HepG2 (cell line): Measurements from ENCODE around the gene KSR1. TPM values are rescaled to one million over a fixed set of nuclear protein-coding genes. Genes with fewer than 3 reads are reported as not detected.

Source experiments
- ATAC-seq: fragments of 200-7000 bp; cut with Tn5 transposase; 3 replicates; pipeline ENCODE4 v1.9.1; 2020; ENCODE audit warnings: mild to moderate bottlenecking, moderate library complexity
- BruUV-seq: library from RNA; stranded (reverse); fragments of 400-500 nt; replicated peaks from 2 replicates; lab custom pipeline; 2021; lab: Mats Ljungman, UMichigan
- CTCF ChIA-PET: fragments of 300-600 bp; formaldehyde crosslinking; extraction: SDS; loops from one replicate; lab custom pipeline; 2021; ENCODE audit warnings: low total read pairs, inconsistent platforms, low intra/inter-chr PET ratio; lab: Yijun Ruan, JAX
- POLR2A ChIA-PET: fragments of 350-600 bp; sonication (Branson Sonifier 250); formaldehyde crosslinking; loops from one replicate; lab custom pipeline; 2020; ENCODE audit warnings: antibody characterized with exemption, inconsistent platforms; lab: Yijun Ruan, JAX
- DNase-seq: peaks from one replicate; pipeline ENCODE4 v3.0.0-alpha.2; 2015; ENCODE audit warnings: low spot score
- FAIRE-seq: peaks from 3 replicates; lab custom pipeline; 2011; peaks lifted over from hg19 to GRCh38; lab: Jason Lieb, UNC
- H2AFZ ChIP-seq: one replicate; pipeline ENCODE4 v1.6.1; 2011; ENCODE audit warnings: low read length, inconsistent platforms
- H3K27ac ChIP-seq: fragments of 300-600 bp; 3 replicates; pipeline ENCODE4 v1.8.0; 2011; ENCODE audit warnings: mixed run types, mild to moderate bottlenecking, mixed read lengths, low read length, inconsistent platforms; ENCODE audit not compliant: insufficient read depth; ENCODE audit errors: extremely low read length
- H3K27me3 ChIP-seq, 2 experiments: fragments of 200-600 bp in 1 of 2; 2 replicates in 1 of 2; 3 replicates in 1 of 2; pipeline versions ENCODE4 v1.6.0 to v1.8.0; 2011; ENCODE audit warnings: low read length in 2 of 2, mild to moderate bottlenecking in 2 of 2, moderate library complexity in 2 of 2, inconsistent platforms in 1 of 2; ENCODE audit not compliant: insufficient read depth in 2 of 2, control insufficient read depth in 1 of 2
- H3K36me3 ChIP-seq, 2 experiments: fragments of 200-600 bp in 1 of 2; replicated peaks in 1 of 2; 2 replicates in 1 of 2; 3 replicates in 1 of 2; pipeline versions ENCODE4 v1.5.1 to v1.8.0; 2011; ENCODE audit warnings: low read length in 2 of 2, inconsistent platforms in 1 of 2; ENCODE audit not compliant: insufficient read depth in 2 of 2, control insufficient read depth in 1 of 2
- H3K4me1 ChIP-seq: 2 replicates; pipeline ENCODE4 v1.5.1; 2012; ENCODE audit warnings: low read length, inconsistent platforms; ENCODE audit not compliant: insufficient read depth
- H3K4me2 ChIP-seq: 2 replicates; pipeline ENCODE4 v1.6.0; 2011; ENCODE audit warnings: low read depth, low read length, inconsistent platforms
- H3K4me3 ChIP-seq, 3 experiments: fragments of 200-600 bp in 1 of 3; sonication (generic), shearing (Covaris generic) in 1 of 3; replicated peaks in 1 of 3; 2 replicates each; pipeline ENCODE4 v1.5.1; 2011 to 2016; ENCODE audit warnings: low read length in 3 of 3, inconsistent platforms in 2 of 3, low read depth in 2 of 3, mild to moderate bottlenecking in 2 of 3, control low read depth in 1 of 3, mixed read lengths in 1 of 3; ENCODE audit not compliant: insufficient read depth in 1 of 3
- H3K79me2 ChIP-seq: one replicate; pipeline ENCODE4 v1.6.1; 2011; ENCODE audit warnings: low read length, inconsistent platforms; ENCODE audit not compliant: insufficient read depth
- H3K9ac ChIP-seq: 2 replicates; pipeline ENCODE4 v1.6.0; 2011; ENCODE audit warnings: mild to moderate bottlenecking, low read depth, low read length, inconsistent platforms; ENCODE audit not compliant: insufficient read depth
- H3K9me3 ChIP-seq: 2 replicates; pipeline ENCODE4 v1.5.1; 2012; ENCODE audit warnings: mild to moderate bottlenecking, low read length
- H4K20me1 ChIP-seq: 2 replicates; pipeline ENCODE4 v1.6.0; 2011; ENCODE audit warnings: inconsistent platforms, mild to moderate bottlenecking, low read length, moderate library complexity; ENCODE audit not compliant: insufficient read depth
- AHDC1 ChIP-seq: sonication (generic); formaldehyde crosslinking; IDR thresholded peaks from 2 replicates; pipeline ENCODE4 v1.5.1; 2020; ENCODE audit warnings: mild to moderate bottlenecking, missing genetic modification reagents, borderline replicate concordance
- CTCF ChIP-seq: sonication (generic); formaldehyde crosslinking; IDR thresholded peaks from 2 replicates; pipeline ENCODE4 v1.5.0; 2020; ENCODE audit warnings: mild to moderate bottlenecking, missing genetic modification reagents, moderate library complexity
- EEA1 ChIP-seq: sonication (generic); formaldehyde crosslinking; IDR thresholded peaks from 2 replicates; pipeline ENCODE4 v1.5.1; 2020; ENCODE audit warnings: mild to moderate bottlenecking, missing genetic modification reagents, borderline replicate concordance
- EED ChIP-seq: sonication (generic); formaldehyde crosslinking; IDR thresholded peaks from 2 replicates; pipeline ENCODE4 v1.5.0; 2020; ENCODE audit warnings: mild to moderate bottlenecking, missing genetic modification reagents
- MBD4 ChIP-seq: IDR thresholded peaks from 2 replicates; pipeline ENCODE4 v1.6.1; 2012; ENCODE audit warnings: low read length, inconsistent platforms, borderline replicate concordance
- NR1H2 ChIP-seq: sonication (generic); formaldehyde crosslinking; IDR thresholded peaks from 2 replicates; pipeline ENCODE4 v1.8.1; 2022; ENCODE audit warnings: low read depth, missing genetic modification reagents, borderline replicate concordance
- RBAK ChIP-seq: sonication (generic); formaldehyde crosslinking; IDR thresholded peaks from 2 replicates; pipeline ENCODE4 v1.5.1; 2020; ENCODE audit warnings: mild to moderate bottlenecking, missing genetic modification reagents
- RFXANK ChIP-seq: IDR thresholded peaks from 2 replicates; pipeline ENCODE4 v1.6.1; 2016
- SAFB2 ChIP-seq: sonication (generic); formaldehyde crosslinking; IDR thresholded peaks from 2 replicates; pipeline ENCODE4 v1.5.1; 2020; ENCODE audit warnings: missing genetic modification reagents, low read depth, mild to moderate bottlenecking, borderline replicate concordance
- ZNF710 ChIP-seq: sonication (generic); formaldehyde crosslinking; IDR thresholded peaks from 2 replicates; pipeline ENCODE4 v1.5.0; 2020; ENCODE audit warnings: mild to moderate bottlenecking, missing genetic modification reagents, borderline replicate concordance
- ZNF883 ChIP-seq: sonication (generic); formaldehyde crosslinking; IDR thresholded peaks from 2 replicates; pipeline ENCODE4 v1.5.1; 2020; ENCODE audit warnings: mild to moderate bottlenecking, missing genetic modification reagents; ENCODE audit errors: not compliant biosample characterization
- ZSCAN29 ChIP-seq: sonication (generic); formaldehyde crosslinking; conservative IDR thresholded peaks from 2 replicates; pipeline ENCODE4 v1.4.0; 2020; ENCODE audit warnings: mild to moderate bottlenecking, missing genetic modification reagents
- WGBS: methylation state at CpG from one replicate; pipeline ENCODE4 v1.1.6; 2017; ENCODE audit warnings: low lambda C conversion rate; 5-methylcytosine and 5-hydroxymethylcytosine counted together
- in situ Hi-C: cut with HindIII; loops from 2 replicates; pipeline ENCODE4 v1.10.0; 2017; ENCODE audit warnings: low pct_unique_long_range_greater_than_20kb; ENCODE audit not compliant: extremely low pct_ligation_motif_present
- intact Hi-C: fragments of 100-400 bp; cut with micrococcal nuclease; formaldehyde crosslinking; loops from one replicate; pipeline ENCODE4 v1.10.0; 2022; ENCODE audit not compliant: unreplicated experiment
- polyA plus RNA-seq, 8 experiments: library from polyadenylated mRNA; depleted of rRNA in 3 of 8; stranded (reverse) in 7 of 8; unstranded in 1 of 8; fragments of >200 nt; fragmentation: Illumina TruSeq in 4 of 8; extraction: Trizol in 4 of 8; gene quantifications; 2 replicates each; pipeline versions ENCODE4 v1.2.1 to v1.2.3, GENCODE V29; 2011 to 2016; ENCODE audit warnings: low read depth in 4 of 8, missing spikeins in 1 of 8, mixed read lengths in 1 of 8; ENCODE audit not compliant: insufficient read depth in 1 of 8
- total RNA-seq, 5 experiments: library from RNA; depleted of rRNA; stranded (reverse); fragments of >200 nt; fragmentation: Illumina TruSeq; extraction: Trizol; gene quantifications; 2 replicates each; pipeline ENCODE4 v1.2.3, GENCODE V29; 2016; ENCODE audit warnings: low read depth in 1 of 5

Gene KSR1
- total and polyA plus RNA-seq, 2 of the 13 experiments (the other 11 are each of a cell fraction or from before 2014, with no cell fraction given) = 10.1 to 16.6 TPM

- no peak for TF ChIP-seq ZNF710 (CRISPR knock-in tag)
- TF ChIP-seq RFXANK (CRISPR knock-in tag) = no peak
Measured at GRCh38 chr17:27450416-27450815, 5.8 kb upstream of the KSR1 start (continued).

GRCh38 chr17:27451906-27452305 lies 4.3 kb upstream of the KSR1 start:
- no peaks in the 10 kb centered on the region for H3K9me3 ChIP-seq
- no peak for FAIRE-seq
- H3K9ac ChIP-seq = no peak overlapping the region
- in situ Hi-C loops (loop anchor here (10.0 kb wide), 1 partner anchor 217 kb away; no protein-coding TSS in a partner anchor), intact Hi-C loops (no loop called here)
- ATAC-seq = no peak
- no peak overlapping the region for H3K27ac ChIP-seq
- H2AFZ ChIP-seq = no peak overlapping the region
- no peak overlapping the region for H3K4me3 ChIP-seq
- WGBS = 83% methylated on average over 3 of the region's 3 CpGs
- H3K4me1 ChIP-seq = peaks cover 11% of the 10 kb centered on the region
- no peak for TF ChIP-seq ZNF883 (CRISPR knock-in tag)
- no peak for TF ChIP-seq MBD4
- TF ChIP-seq EED (CRISPR knock-in tag) = no peak
- no peak for TF ChIP-seq RBAK (CRISPR knock-in tag)
- no peak for TF ChIP-seq CTCF (CRISPR knock-in tag)
- TF ChIP-seq EEA1 (CRISPR knock-in tag) = no peak
- TF ChIP-seq ZSCAN29 (CRISPR knock-in tag) = no peak
- no peak for TF ChIP-seq AHDC1 (CRISPR knock-in tag)
- TF ChIP-seq NR1H2 = no peak
- TF ChIP-seq SAFB2 (CRISPR knock-in tag) = no peak
- no TSS peak for BruUV-seq
- no peaks in the 10 kb centered on the region for H3K36me3 ChIP-seq
- ChIA-PET CTCF (no interaction called here), POLR2A (no interaction called here)
- peaks cover 2 to 36% of the 10 kb centered on the region in 2 experiments; a peak in 3 of 5 replicates for H3K27me3 ChIP-seq
- no peaks in the 10 kb centered on the region for H3K79me2 ChIP-seq
- no peaks in the 10 kb centered on the region for H4K20me1 ChIP-seq
- H3K4me2 ChIP-seq = no peak overlapping the region
- no peak for DNase-seq
